ENCODE results near the gene MTUS2. TPM values are rescaled to one million over a fixed set of nuclear protein-coding genes. Genes with fewer than 3 reads are reported as not detected.

The MTUS2 gene
- total RNA-seq, 1 donor from 2014 or later = 0.41 TPM

GRCh38 chr13:29101409-29101808 is 281.3 kb downstream of the MTUS2 start:
- Histone ChIP-seq H3K9me3 (no peaks in the 10 kb centered on the region), H3K27ac (no peak overlapping the region), H3K36me3 (no peaks in the 10 kb centered on the region), H3K4me3 (no peak overlapping the region), H3K27me3 (no peaks in the 10 kb centered on the region), H3K4me1 (no peaks in the 10 kb centered on the region)
- TF ChIP-seq CTCF (IDR thresholded peaks at IDR 0.05) = no peak
- ATAC-seq (no peak), DNase-seq (no peak)
- intact Hi-C loops (cut with DNase I) = no loop called here

- Histone ChIP-seq H3K9me3 (no peaks in the 10 kb centered on the region), H3K4me3 (no peak overlapping the region), H3K27ac (no peak overlapping the region), H3K4me1 (no peaks in the 10 kb centered on the region), H3K36me3 (no peaks in the 10 kb centered on the region), H3K27me3 (no peaks in the 10 kb centered on the region)
- TF ChIP-seq CTCF (IDR thresholded peaks at IDR 0.05) = no peak
- DNase-seq (no peak), ATAC-seq (no peak)
- intact Hi-C loops (cut with DNase I) = no loop called here
Measured at GRCh38 chr13:29101905-29102304, 281.8 kb downstream of the MTUS2 start.

GRCh38 chr13:29103065-29103800 is 283.1 kb downstream of the MTUS2 start:
- Histone ChIP-seq H3K27ac (no peak overlapping the region), H3K4me1 (no peaks in the 10 kb centered on the region), H3K27me3 (no peaks in the 10 kb centered on the region), H3K36me3 (no peaks in the 10 kb centered on the region), H3K9me3 (no peaks in the 10 kb centered on the region), H3K4me3 (no peak overlapping the region)
- TF ChIP-seq CTCF (IDR thresholded peaks at IDR 0.05) = no peak
- DNase-seq = no peak
- intact Hi-C loops (cut with DNase I) = no loop called here
- ATAC-seq = no peak

- H3K27ac ChIP-seq = no peak overlapping the region
- intact Hi-C loops (cut with DNase I) = no loop called here
- H3K4me3 ChIP-seq = no peak overlapping the region
- no peak for ATAC-seq
- H3K4me1 ChIP-seq = no peaks in the 10 kb centered on the region
- no peaks in the 10 kb centered on the region for H3K36me3 ChIP-seq
- no peaks in the 10 kb centered on the region for H3K9me3 ChIP-seq
- no peak for TF ChIP-seq CTCF (IDR thresholded peaks at IDR 0.05)
- H3K27me3 ChIP-seq = no peaks in the 10 kb centered on the region
- DNase-seq = no peak
Measured at GRCh38 chr13:29104461-29104860, 284.3 kb downstream of the MTUS2 start.

DNA sequence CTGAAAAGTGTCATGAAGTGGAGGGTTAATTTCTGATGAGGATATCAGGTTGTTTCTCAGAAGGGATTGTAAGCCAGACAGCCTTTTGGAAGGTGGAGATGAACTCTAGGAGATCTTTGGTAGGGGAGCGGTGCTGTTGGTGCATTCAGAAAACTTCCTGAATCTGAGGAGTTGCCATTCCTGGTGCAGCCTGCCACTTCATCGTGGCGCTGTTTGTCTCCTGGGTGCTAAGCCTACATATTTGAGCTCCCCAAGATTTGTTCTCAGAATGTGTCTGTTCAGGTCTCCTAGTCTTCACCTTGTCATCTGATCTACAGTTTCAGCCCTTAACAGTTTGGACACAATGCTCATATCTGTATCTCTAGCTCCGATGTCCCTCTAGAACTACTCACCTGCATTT is 285.6 kb downstream of the MTUS2 start:
- no peaks in the 10 kb centered on the region for H3K36me3 ChIP-seq
- H3K27ac ChIP-seq = no peak overlapping the region
- ATAC-seq (no peak), DNase-seq (no peak)
- H3K4me3 ChIP-seq = no peak overlapping the region
- TF ChIP-seq CTCF (IDR thresholded peaks at IDR 0.05) = peak; percentile 19
- no peaks in the 10 kb centered on the region for H3K27me3 ChIP-seq
- intact Hi-C loops (cut with DNase I) = no loop called here
- H3K4me1 ChIP-seq = no peaks in the 10 kb centered on the region
- no peaks in the 10 kb centered on the region for H3K9me3 ChIP-seq

GRCh38 chr13:29106651-29107050 is 286.5 kb downstream of the MTUS2 start:
- Histone ChIP-seq H3K9me3 (no peaks in the 10 kb centered on the region), H3K27ac (no peak overlapping the region), H3K4me1 (no peaks in the 10 kb centered on the region), H3K36me3 (no peaks in the 10 kb centered on the region), H3K4me3 (no peak overlapping the region), H3K27me3 (no peaks in the 10 kb centered on the region)
- no peak for TF ChIP-seq CTCF (IDR thresholded peaks at IDR 0.05)
- intact Hi-C loops (cut with DNase I) = no loop called here
- ATAC-seq (no peak), DNase-seq (no peak)
